ENCODE data around the gene TCFL5.

GRCh38 chr20:62805155-62805710 lies 56.4 kb downstream of the TCFL5 start:
- TF ChIP-seq CTCF (IDR thresholded peaks at IDR 0.05) (no peak), POLR2A (IDR thresholded peaks at IDR 0.05) (peak in 1 of 2 donors; percentile 30)
